Activated naive CD4-positive, alpha-beta T cell treated with anti-CD3 and anti-CD28 coated beads, Interleukin-2, amount 50 U/mL, for 24 hours (primary cell): ENCODE data around the gene WBP2.

ENCODE experiments used
- H3K27ac Mint-ChIP-seq: one replicate; pipeline ENCODE4 v1.8.0; 2021; ENCODE audit warnings: mild to moderate bottlenecking, mixed read lengths
- H3K27me3 Mint-ChIP-seq: one replicate; pipeline ENCODE4 v1.8.0; 2021; ENCODE audit warnings: mixed read lengths
- H3K36me3 Mint-ChIP-seq: one replicate; pipeline ENCODE4 v1.8.0; 2021; ENCODE audit warnings: mixed read lengths
- H3K4me1 Mint-ChIP-seq: one replicate; pipeline ENCODE4 v1.8.0; 2021; ENCODE audit warnings: mixed read lengths
- H3K4me3 Mint-ChIP-seq: one replicate; pipeline ENCODE4 v1.8.0; 2021; ENCODE audit warnings: mild to moderate bottlenecking, mixed read lengths
- H3K9me3 Mint-ChIP-seq: one replicate; pipeline ENCODE4 v1.8.0; 2021; ENCODE audit warnings: mixed read lengths

WBP2 gene

GRCh38 chr17:75831032-75831571 is 24.0 kb downstream of the WBP2 start:
- Mint-ChIP-seq H3K27me3 (no peaks in the 10 kb centered on the region), H3K4me1 (peaks cover 34% of the 10 kb centered on the region), H3K36me3 (peaks cover 2% of the 10 kb centered on the region), H3K27ac (no peak overlapping the region), H3K9me3 (no peaks in the 10 kb centered on the region), H3K4me3 (no peak overlapping the region)

GRCh38 chr17:75830164-75831031 is 24.7 kb downstream of the WBP2 start:
- Mint-ChIP-seq H3K4me1 (peaks cover 34% of the 10 kb centered on the region), H3K27ac (no peak overlapping the region), H3K4me3 (no peak overlapping the region)

GRCh38 chr17:75829747-75830146 is 25.4 kb downstream of the WBP2 start:
- Mint-ChIP-seq H3K9me3 (no peaks in the 10 kb centered on the region), H3K36me3 (peaks cover 2% of the 10 kb centered on the region), H3K4me1 (peaks cover 31% of the 10 kb centered on the region), H3K4me3 (no peak overlapping the region), H3K27ac (no peak overlapping the region), H3K27me3 (no peaks in the 10 kb centered on the region)

More at GRCh38 chr17:75830164-75831031, 24.7 kb downstream of the WBP2 start:
- H3K9me3 Mint-ChIP-seq: no peaks in the 10 kb centered on the region
- H3K27me3 Mint-ChIP-seq: no peaks in the 10 kb centered on the region
- H3K36me3 Mint-ChIP-seq: peaks cover 2% of the 10 kb centered on the region

- Mint-ChIP-seq H3K4me1 (peaks cover 21% of the 10 kb centered on the region), H3K36me3 (peaks cover 2% of the 10 kb centered on the region), H3K27ac (no peak overlapping the region)
Observed at GRCh38 chr17:75828741-75829140, 26.4 kb downstream of the WBP2 start.

GRCh38 chr17:75828076-75828400 is 27.1 kb downstream of the WBP2 start:
- no peak overlapping the region for H3K27ac Mint-ChIP-seq
- peak overlapping the region; percentile 51 for H3K4me3 Mint-ChIP-seq
- no peaks in the 10 kb centered on the region for H3K27me3 Mint-ChIP-seq
- H3K36me3 Mint-ChIP-seq: peaks cover 2% of the 10 kb centered on the region
- no peaks in the 10 kb centered on the region for H3K9me3 Mint-ChIP-seq
- peaks cover 14% of the 10 kb centered on the region for H3K4me1 Mint-ChIP-seq

More at GRCh38 chr17:75828741-75829140, 26.4 kb downstream of the WBP2 start:
- H3K4me3 Mint-ChIP-seq: no peak overlapping the region
- H3K9me3 Mint-ChIP-seq: no peaks in the 10 kb centered on the region
- no peaks in the 10 kb centered on the region for H3K27me3 Mint-ChIP-seq

- peaks cover 2% of the 10 kb centered on the region for H3K36me3 Mint-ChIP-seq
Observed at GRCh38 chr17:75827308-75828075, 27.6 kb downstream of the WBP2 start.

GRCh38 chr17:75826561-75827307 is 28.4 kb downstream of the WBP2 start:
- H3K4me3 Mint-ChIP-seq: no peak overlapping the region
- H3K9me3 Mint-ChIP-seq: no peaks in the 10 kb centered on the region
- peaks cover 11% of the 10 kb centered on the region for H3K4me1 Mint-ChIP-seq
- peaks cover 2% of the 10 kb centered on the region for H3K36me3 Mint-ChIP-seq
- no peaks in the 10 kb centered on the region for H3K27me3 Mint-ChIP-seq
- peak overlapping the region; percentile 86 for H3K27ac Mint-ChIP-seq

More at GRCh38 chr17:75827308-75828075, 27.6 kb downstream of the WBP2 start:
- Mint-ChIP-seq H3K9me3 (no peaks in the 10 kb centered on the region), H3K27me3 (no peaks in the 10 kb centered on the region), H3K27ac (no peak overlapping the region), H3K4me1 (peaks cover 9% of the 10 kb centered on the region), H3K4me3 (peak overlapping the region; percentile 51)

GRCh38 chr17:75825748-75826370 is 29.3 kb downstream of the WBP2 start:
- Mint-ChIP-seq H3K27me3 (no peaks in the 10 kb centered on the region), H3K4me3 (no peak overlapping the region), H3K9me3 (no peaks in the 10 kb centered on the region), H3K27ac (peak overlapping the region; percentile 75), H3K36me3 (peaks cover 2% of the 10 kb centered on the region), H3K4me1 (peaks cover 17% of the 10 kb centered on the region)

GRCh38 chr17:75825149-75825552 is 30.0 kb downstream of the WBP2 start:
- no peak overlapping the region for H3K4me3 Mint-ChIP-seq
- H3K27me3 Mint-ChIP-seq: no peaks in the 10 kb centered on the region
- no peaks in the 10 kb centered on the region for H3K36me3 Mint-ChIP-seq
- H3K9me3 Mint-ChIP-seq: no peaks in the 10 kb centered on the region
- H3K4me1 Mint-ChIP-seq: peaks cover 17% of the 10 kb centered on the region
- H3K27ac Mint-ChIP-seq: peak overlapping the region; percentile 75

- Mint-ChIP-seq H3K27ac (no peak overlapping the region), H3K9me3 (no peaks in the 10 kb centered on the region), H3K27me3 (no peaks in the 10 kb centered on the region)
Observed at GRCh38 chr17:75824666-75825065, 30.5 kb downstream of the WBP2 start.

GRCh38 chr17:75824050-75824552 is 31.0 kb downstream of the WBP2 start:
- H3K4me3 Mint-ChIP-seq: no peak overlapping the region
- H3K27me3 Mint-ChIP-seq: no peaks in the 10 kb centered on the region
- H3K9me3 Mint-ChIP-seq: no peaks in the 10 kb centered on the region
- H3K4me1 Mint-ChIP-seq: peaks cover 17% of the 10 kb centered on the region
- H3K27ac Mint-ChIP-seq: peak overlapping the region; percentile 51
- H3K36me3 Mint-ChIP-seq: peaks cover 2% of the 10 kb centered on the region

More at GRCh38 chr17:75824666-75825065, 30.5 kb downstream of the WBP2 start:
- Mint-ChIP-seq H3K4me3 (no peak overlapping the region), H3K4me1 (peaks cover 17% of the 10 kb centered on the region), H3K36me3 (no peaks in the 10 kb centered on the region)

- Mint-ChIP-seq H3K27me3 (no peaks in the 10 kb centered on the region), H3K4me1 (peaks cover 17% of the 10 kb centered on the region)
Observed at GRCh38 chr17:75823257-75824041, 31.7 kb downstream of the WBP2 start.

GRCh38 chr17:75822800-75823166 is 32.4 kb downstream of the WBP2 start:
- H3K4me1 Mint-ChIP-seq: peaks cover 14% of the 10 kb centered on the region
- no peak overlapping the region for H3K4me3 Mint-ChIP-seq
- H3K27ac Mint-ChIP-seq: no peak overlapping the region
- no peaks in the 10 kb centered on the region for H3K27me3 Mint-ChIP-seq
- peaks cover 2% of the 10 kb centered on the region for H3K36me3 Mint-ChIP-seq
- H3K9me3 Mint-ChIP-seq: no peaks in the 10 kb centered on the region

More at GRCh38 chr17:75823257-75824041, 31.7 kb downstream of the WBP2 start:
- peaks cover 2% of the 10 kb centered on the region for H3K36me3 Mint-ChIP-seq
- peak overlapping the region; percentile 51 for H3K27ac Mint-ChIP-seq
- no peaks in the 10 kb centered on the region for H3K9me3 Mint-ChIP-seq
- H3K4me3 Mint-ChIP-seq: no peak overlapping the region

- peaks cover 2% of the 10 kb centered on the region for H3K36me3 Mint-ChIP-seq
- peaks cover 14% of the 10 kb centered on the region for H3K4me1 Mint-ChIP-seq
- no peaks in the 10 kb centered on the region for H3K9me3 Mint-ChIP-seq
- peak overlapping the region; percentile 76 for H3K27ac Mint-ChIP-seq
- no peak overlapping the region for H3K4me3 Mint-ChIP-seq
- no peaks in the 10 kb centered on the region for H3K27me3 Mint-ChIP-seq
Observed at GRCh38 chr17:75822119-75822799, 32.9 kb downstream of the WBP2 start.
